SK-N-SH (cell line): ENCODE measurements around the gene COIL. TPM values are rescaled to one million over a fixed set of nuclear protein-coding genes. Genes with fewer than 3 reads are reported as not detected.

Experiments
- CTCF ChIA-PET: fragments of 300-600, 350-600 bp; formaldehyde crosslinking; extraction: SDS; loops from one replicate; lab custom pipeline; 2021; lab: Yijun Ruan, JAX
- POLR2A ChIA-PET: fragments of 350-600 bp; sonication (Branson Sonifier 250); formaldehyde crosslinking; extraction: SDS; loops from one replicate; lab custom pipeline; 2020; ENCODE audit warnings: antibody characterized with exemption, inconsistent platforms; lab: Yijun Ruan, JAX
- DNase-seq: peaks from one replicate; pipeline ENCODE4 v3.0.0; 2012
- H2AFZ ChIP-seq: fragments of 200-600 bp; sonication (generic); 2 replicates; pipeline ENCODE4 v1.8.1; 2016; ENCODE audit warnings: antibody characterized with exemption, mild to moderate bottlenecking, low read depth
- H3F3A ChIP-seq: fragments of 200-600 bp; sonication (generic); replicated peaks from 2 replicates; pipeline ENCODE3; 2016; ENCODE audit warnings: antibody characterized with exemption, mild to moderate bottlenecking; ENCODE audit not compliant: insufficient read depth
- H3K27ac ChIP-seq, 2 experiments: fragments of 200-500 bp in 1 of 2; fragments of 200-600 bp in 1 of 2; sonication (Bioruptor generic) in 1 of 2; sonication (generic), shearing (Covaris generic) in 1 of 2; 2 replicates each; pipeline versions ENCODE4 v1.5.1 to v1.6.1; 2014 to 2016; ENCODE audit warnings: low read depth in 2 of 2, inconsistent platforms in 1 of 2, low read length in 1 of 2, mild to moderate bottlenecking in 1 of 2, mixed read lengths in 1 of 2
- H3K27me3 ChIP-seq: fragments of 200-600 bp; sonication (generic), shearing (Covaris generic); 2 replicates; pipeline ENCODE4 v1.6.1; 2016; ENCODE audit warnings: mixed run types; ENCODE audit not compliant: insufficient read depth
- H3K36me3 ChIP-seq, 2 experiments: fragments of 200-500 bp in 1 of 2; fragments of 200-600 bp in 1 of 2; sonication (Bioruptor generic) in 1 of 2; sonication (generic) in 1 of 2; replicated peaks in 1 of 2; 2 replicates each; pipeline versions ENCODE3 to v1.5.1; 2014 to 2016; ENCODE audit warnings: low read length in 1 of 2, mild to moderate bottlenecking in 1 of 2; ENCODE audit not compliant: insufficient read depth in 2 of 2, control insufficient read depth in 1 of 2
- H3K4me1 ChIP-seq, 2 experiments: fragments of 200-500 bp in 1 of 2; fragments of 200-600 bp in 1 of 2; sonication (Bioruptor generic) in 1 of 2; sonication (generic), shearing (Covaris generic) in 1 of 2; 2 replicates each; pipeline versions ENCODE4 v1.5.1 to v1.6.1; 2014 to 2016; ENCODE audit warnings: low read depth in 1 of 2, low read length in 1 of 2, mixed run types in 1 of 2; ENCODE audit not compliant: insufficient read depth in 2 of 2, control insufficient read depth in 1 of 2
- H3K4me2 ChIP-seq: fragments of 200-600 bp; sonication (generic), shearing (Covaris generic); 2 replicates; pipeline ENCODE4 v1.6.1; 2017; ENCODE audit warnings: mixed run types
- H3K4me3 ChIP-seq, 2 experiments: fragments of 200-500 bp in 1 of 2; fragments of 200-600 bp in 1 of 2; sonication (Bioruptor generic) in 1 of 2; sonication (generic), shearing (Covaris generic) in 1 of 2; 2 replicates each; pipeline versions ENCODE4 v1.5.1 to v1.8.1; 2014 to 2016; ENCODE audit warnings: low read depth in 2 of 2, inconsistent platforms in 1 of 2, low read length in 1 of 2, mild to moderate bottlenecking in 1 of 2, mixed read lengths in 1 of 2, moderate library complexity in 1 of 2
- H3K79me2 ChIP-seq: fragments of 200-600 bp; sonication (generic); 2 replicates; pipeline ENCODE4 v1.8.1; 2017; ENCODE audit warnings: mild to moderate bottlenecking; ENCODE audit not compliant: insufficient read depth
- H3K9ac ChIP-seq: fragments of 200-600 bp; sonication (generic); 2 replicates; pipeline ENCODE4 v1.6.1; 2017; ENCODE audit warnings: mixed run types
- H3K9me2 ChIP-seq: fragments of 200-600 bp; sonication (generic); 2 replicates; pipeline ENCODE4 v1.6.1; 2017; ENCODE audit warnings: mixed run types
- H3K9me3 ChIP-seq: fragments of 200-600 bp; sonication (generic); 2 replicates; pipeline ENCODE4 v1.6.1; 2017; ENCODE audit warnings: mixed run types, mild to moderate bottlenecking, moderate library complexity
- H4K20me1 ChIP-seq: fragments of 200-600 bp; sonication (generic); 2 replicates; pipeline ENCODE4 v1.6.1; 2017; ENCODE audit warnings: mild to moderate bottlenecking, mixed run types; ENCODE audit not compliant: insufficient read depth
- ELF1 ChIP-seq: IDR thresholded peaks from 2 replicates; pipeline ENCODE4 v1.4.0; 2012
- EZH2phosphoT487 ChIP-seq: fragments of 200-600 bp; sonication (generic); IDR thresholded peaks from 2 replicates; pipeline ENCODE4 v1.6.1; 2017; ENCODE audit warnings: low read depth, mixed run types, mild to moderate bottlenecking, antibody characterized with exemption, moderate library complexity, borderline replicate concordance
- FOSL2 ChIP-seq: IDR thresholded peaks from 2 replicates; pipeline ENCODE4 v1.4.0; 2012; ENCODE audit warnings: low read depth, mild to moderate bottlenecking, moderate library complexity, borderline replicate concordance
- FOXJ3 ChIP-seq: sonication (generic); formaldehyde crosslinking; IDR thresholded peaks from 2 replicates; pipeline ENCODE4 v1.5.1; 2020; ENCODE audit warnings: mild to moderate bottlenecking, missing genetic modification reagents
- FOXM1 ChIP-seq: IDR thresholded peaks from 2 replicates; pipeline ENCODE4 v1.4.0; 2012; ENCODE audit warnings: low read depth, mild to moderate bottlenecking
- MXI1 ChIP-seq: IDR thresholded peaks from 2 replicates; pipeline ENCODE4 v1.6.1; 2012; ENCODE audit warnings: mild to moderate bottlenecking, low read depth, low read length, improper control_type of control experiment
- NRF1 ChIP-seq: IDR thresholded peaks from 2 replicates; pipeline ENCODE4 v1.6.1; 2012; ENCODE audit warnings: low read depth, mild to moderate bottlenecking, low read length
- POLR2AphosphoS5 ChIP-seq: IDR thresholded peaks from 2 replicates; pipeline ENCODE4 v1.6.1; 2012; ENCODE audit warnings: low read depth, low read length
- RAD21 ChIP-seq: IDR thresholded peaks from 2 replicates; pipeline ENCODE4 v1.6.1; 2012; ENCODE audit warnings: mild to moderate bottlenecking, low read length
- RFX5 ChIP-seq: IDR thresholded peaks from 2 replicates; pipeline ENCODE4 v1.6.1; 2012; ENCODE audit warnings: mild to moderate bottlenecking, improper control_type of control experiment, low read length
- SIN3A ChIP-seq: IDR thresholded peaks from 2 replicates; pipeline ENCODE4 v1.6.1; 2012; ENCODE audit warnings: low read depth, mild to moderate bottlenecking, low read length, moderate library complexity, borderline replicate concordance
- SMC3 ChIP-seq: IDR thresholded peaks from 2 replicates; pipeline ENCODE4 v1.6.1; 2012; ENCODE audit warnings: low read depth, low read length, improper control_type of control experiment
- TEAD4 ChIP-seq: IDR thresholded peaks from 2 replicates; pipeline ENCODE4 v1.4.0; 2012; ENCODE audit warnings: mild to moderate bottlenecking, borderline replicate concordance; ENCODE audit not compliant: insufficient read depth
- WGBS: methylation state at CpG from one replicate; pipeline ENCODE4 v1.1.6; 2017; ENCODE audit warnings: low lambda C conversion rate; 5-methylcytosine and 5-hydroxymethylcytosine counted together
- polyA plus RNA-seq, 3 experiments: library from polyadenylated mRNA; depleted of rRNA; stranded (reverse); fragments of >200 nt; gene quantifications; 2 replicates each; pipeline ENCODE4 v1.2.3, GENCODE V29; 2012
- TF ChIP-seq, protein P1 (sequence below): IDR thresholded peaks from 2 replicates; pipeline ENCODE4 v1.4.0; 2012; ENCODE audit warnings: low read depth, borderline replicate concordance
- TF ChIP-seq, protein P2 (sequence below): IDR thresholded peaks from 2 replicates; pipeline ENCODE4 v1.4.0; 2012; ENCODE audit warnings: low read depth, borderline replicate concordance
- TF ChIP-seq, protein P3 (sequence below): IDR thresholded peaks from 2 replicates; pipeline ENCODE4 v1.6.1; 2012; ENCODE audit warnings: mild to moderate bottlenecking, low read depth, low read length, moderate library complexity
- TF ChIP-seq, protein P4 (sequence below): fragments of 150-350 bp; IDR thresholded peaks from 2 replicates; pipeline ENCODE4 v1.6.1; 2016; ENCODE audit warnings: mild to moderate bottlenecking, low read depth, low read length

Gene COIL
- polyA plus RNA-seq, 1 of the 3 experiments (the other 2 are of a cell fraction), result 3.9 TPM

DNA sequence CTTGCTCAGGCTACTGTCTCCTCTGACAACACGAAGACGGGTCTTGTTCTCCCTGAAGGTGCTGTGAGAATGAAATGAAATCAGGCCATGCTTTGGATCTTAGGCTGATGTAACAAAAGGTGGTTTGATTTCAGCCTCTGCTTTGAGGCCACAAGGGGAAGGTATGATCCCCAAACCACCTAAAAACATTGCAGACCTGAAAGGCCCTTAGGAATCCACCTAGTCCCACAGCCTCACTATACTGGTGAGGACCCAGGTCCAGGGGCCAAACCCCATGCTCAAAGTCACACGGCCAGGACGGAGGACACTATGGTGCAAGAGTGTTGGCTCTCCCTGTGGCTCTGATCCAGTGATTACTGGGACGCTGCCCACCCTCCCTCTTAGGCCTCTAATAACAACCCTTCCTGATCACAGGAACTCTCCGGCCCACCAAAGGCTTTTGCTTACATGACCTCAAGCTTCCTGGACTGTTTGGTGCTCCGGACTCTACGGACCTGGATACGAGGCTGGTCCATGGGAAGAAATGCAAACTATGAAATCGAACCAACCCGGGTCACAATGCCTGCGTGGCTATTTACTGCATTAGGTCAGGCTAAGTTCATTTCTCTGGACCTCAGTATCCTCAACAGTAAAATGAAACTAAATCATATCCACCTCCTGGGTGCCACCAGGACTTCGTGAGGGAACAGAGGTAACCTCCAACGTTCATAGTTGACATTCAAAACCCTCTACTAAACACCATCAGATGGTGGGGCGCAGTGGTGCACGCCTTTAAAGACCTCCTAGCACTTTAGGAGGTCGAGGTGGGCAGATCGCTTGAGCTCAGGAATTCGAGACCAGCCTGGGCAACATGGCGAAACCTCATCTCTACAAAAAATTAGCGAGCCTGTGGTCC, 48.5 kb downstream of the COIL start:
- Histone ChIP-seq H3K9me3 (no peaks in the 10 kb centered on the region), H3K27me3 (no peaks in the 10 kb centered on the region), H3K27ac (no peak overlapping the region), H2AFZ (no peak overlapping the region), H4K20me1 (no peaks in the 10 kb centered on the region), H3K4me3 (peak overlapping the region; percentile 73 to 84), H3K9me2 (no peaks in the 10 kb centered on the region), H3K4me1 (peaks cover 13 to 23% of the 10 kb centered on the region in 2 experiments; a peak in 2 of 4 replicates), H3K9ac (peak overlapping the region; percentile 89; the same call in 1 of the 2 replicates), H3F3A (peaks cover 19% of the 10 kb centered on the region), H3K4me2 (peak overlapping the region; percentile 90), H3K79me2 (peaks cover 43% of the 10 kb centered on the region), H3K36me3 (peaks cover 6 to 10% of the 10 kb centered on the region in 2 experiments)
- ChIA-PET CTCF (interaction anchor here (1.3 to 1.8 kb wide), 3 partner anchors 9 to 93 kb away, joined by 3 to 9 read pairs (median 7); no protein-coding TSS in a partner anchor), POLR2A (interaction anchor here (0.6 to 1.1 kb wide), 2 partner anchors 29 to 92 kb away, joined by 3 to 4 read pairs; no protein-coding TSS in a partner anchor)
- TF ChIP-seq TEAD4 (no peak), MXI1 (no peak), SIN3A (no peak), POLR2AphosphoS5 (no peak)
- TF ChIP-seq, protein P1, sequence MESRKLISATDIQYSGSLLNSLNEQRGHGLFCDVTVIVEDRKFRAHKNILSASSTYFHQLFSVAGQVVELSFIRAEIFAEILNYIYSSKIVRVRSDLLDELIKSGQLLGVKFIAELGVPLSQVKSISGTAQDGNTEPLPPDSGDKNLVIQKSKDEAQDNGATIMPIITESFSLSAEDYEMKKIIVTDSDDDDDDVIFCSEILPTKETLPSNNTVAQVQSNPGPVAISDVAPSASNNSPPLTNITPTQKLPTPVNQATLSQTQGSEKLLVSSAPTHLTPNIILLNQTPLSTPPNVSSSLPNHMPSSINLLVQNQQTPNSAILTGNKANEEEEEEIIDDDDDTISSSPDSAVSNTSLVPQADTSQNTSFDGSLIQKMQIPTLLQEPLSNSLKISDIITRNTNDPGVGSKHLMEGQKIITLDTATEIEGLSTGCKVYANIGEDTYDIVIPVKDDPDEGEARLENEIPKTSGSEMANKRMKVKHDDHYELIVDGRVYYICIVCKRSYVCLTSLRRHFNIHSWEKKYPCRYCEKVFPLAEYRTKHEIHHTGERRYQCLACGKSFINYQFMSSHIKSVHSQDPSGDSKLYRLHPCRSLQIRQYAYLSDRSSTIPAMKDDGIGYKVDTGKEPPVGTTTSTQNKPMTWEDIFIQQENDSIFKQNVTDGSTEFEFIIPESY, result no peak
- no peak for DNase-seq
- WGBS, result 88% methylated on average over 21 of the region's 21 CpGs

DNA sequence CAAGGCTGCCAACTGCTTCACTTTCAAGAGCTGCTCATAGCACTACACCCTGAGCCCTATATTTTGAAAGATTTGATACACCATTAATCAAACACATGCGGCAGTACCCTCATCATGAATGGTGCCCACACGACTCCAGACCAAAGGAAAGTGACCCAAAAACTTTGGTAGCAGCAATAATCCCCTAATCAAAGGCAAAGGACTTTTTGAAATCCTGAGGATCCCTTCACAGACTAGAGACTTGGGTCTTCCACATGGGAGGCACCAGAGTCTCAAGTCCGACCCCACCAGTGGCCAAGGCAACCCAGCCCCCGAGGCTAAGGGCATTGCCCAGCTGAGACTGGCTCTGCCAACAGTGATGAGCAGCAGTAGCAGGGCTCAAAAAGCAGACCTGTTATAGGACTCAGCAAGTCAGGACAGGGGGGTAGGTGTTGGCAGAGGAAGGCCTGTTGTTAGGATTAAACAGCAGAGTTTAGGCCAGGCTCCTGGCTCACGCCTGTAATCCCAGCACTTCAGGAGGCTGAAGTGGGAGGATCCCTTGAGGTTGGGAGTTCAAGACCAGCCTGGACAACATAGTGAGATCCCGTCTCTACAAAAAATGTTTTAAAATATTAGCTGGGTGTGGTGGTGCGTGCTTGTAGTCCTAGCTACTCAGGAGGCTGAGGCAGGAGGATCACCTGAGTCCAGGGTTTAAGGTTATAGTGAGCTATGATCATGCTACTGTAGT, 50.2 kb downstream of the COIL start:
- DNase-seq, result no peak
- no peaks in the 10 kb centered on the region for H4K20me1 ChIP-seq
- WGBS, result 86% methylated on average over 7 of the region's 7 CpGs
- ChIA-PET CTCF (interaction anchor here (0.9 to 1.7 kb wide), 7 partner anchors 14 to 100 kb away, joined by 3 to 8 read pairs (median 3); no protein-coding TSS in a partner anchor), POLR2A (no interaction called here)
- peaks cover 43% of the 10 kb centered on the region for H3K79me2 ChIP-seq
- H3K4me1 ChIP-seq, result peaks cover 9 to 23% of the 10 kb centered on the region in 2 experiments; a peak in 2 of 4 replicates
- no peak overlapping the region for H3K9ac ChIP-seq
- no peak overlapping the region for H2AFZ ChIP-seq
- H3F3A ChIP-seq, result peaks cover 12% of the 10 kb centered on the region
- no peaks in the 10 kb centered on the region for H3K27me3 ChIP-seq
- no peak overlapping the region for H3K4me2 ChIP-seq
- no peaks in the 10 kb centered on the region for H3K9me3 ChIP-seq
- H3K36me3 ChIP-seq, result peaks cover 16 to 23% of the 10 kb centered on the region in 2 experiments
- no peaks in the 10 kb centered on the region for H3K9me2 ChIP-seq
- H3K27ac ChIP-seq, result no peak overlapping the region
- H3K4me3 ChIP-seq, result no peak overlapping the region
- no peak for TF ChIP-seq RAD21
- TF ChIP-seq NRF1, result no peak
- TF ChIP-seq SIN3A, result no peak
- no peak for TF ChIP-seq ELF1
- TF ChIP-seq, protein P2, sequence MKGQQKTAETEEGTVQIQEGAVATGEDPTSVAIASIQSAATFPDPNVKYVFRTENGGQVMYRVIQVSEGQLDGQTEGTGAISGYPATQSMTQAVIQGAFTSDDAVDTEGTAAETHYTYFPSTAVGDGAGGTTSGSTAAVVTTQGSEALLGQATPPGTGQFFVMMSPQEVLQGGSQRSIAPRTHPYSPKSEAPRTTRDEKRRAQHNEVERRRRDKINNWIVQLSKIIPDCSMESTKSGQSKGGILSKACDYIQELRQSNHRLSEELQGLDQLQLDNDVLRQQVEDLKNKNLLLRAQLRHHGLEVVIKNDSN, result no peak
- TF ChIP-seq RFX5, result no peak
- TF ChIP-seq, protein P3, sequence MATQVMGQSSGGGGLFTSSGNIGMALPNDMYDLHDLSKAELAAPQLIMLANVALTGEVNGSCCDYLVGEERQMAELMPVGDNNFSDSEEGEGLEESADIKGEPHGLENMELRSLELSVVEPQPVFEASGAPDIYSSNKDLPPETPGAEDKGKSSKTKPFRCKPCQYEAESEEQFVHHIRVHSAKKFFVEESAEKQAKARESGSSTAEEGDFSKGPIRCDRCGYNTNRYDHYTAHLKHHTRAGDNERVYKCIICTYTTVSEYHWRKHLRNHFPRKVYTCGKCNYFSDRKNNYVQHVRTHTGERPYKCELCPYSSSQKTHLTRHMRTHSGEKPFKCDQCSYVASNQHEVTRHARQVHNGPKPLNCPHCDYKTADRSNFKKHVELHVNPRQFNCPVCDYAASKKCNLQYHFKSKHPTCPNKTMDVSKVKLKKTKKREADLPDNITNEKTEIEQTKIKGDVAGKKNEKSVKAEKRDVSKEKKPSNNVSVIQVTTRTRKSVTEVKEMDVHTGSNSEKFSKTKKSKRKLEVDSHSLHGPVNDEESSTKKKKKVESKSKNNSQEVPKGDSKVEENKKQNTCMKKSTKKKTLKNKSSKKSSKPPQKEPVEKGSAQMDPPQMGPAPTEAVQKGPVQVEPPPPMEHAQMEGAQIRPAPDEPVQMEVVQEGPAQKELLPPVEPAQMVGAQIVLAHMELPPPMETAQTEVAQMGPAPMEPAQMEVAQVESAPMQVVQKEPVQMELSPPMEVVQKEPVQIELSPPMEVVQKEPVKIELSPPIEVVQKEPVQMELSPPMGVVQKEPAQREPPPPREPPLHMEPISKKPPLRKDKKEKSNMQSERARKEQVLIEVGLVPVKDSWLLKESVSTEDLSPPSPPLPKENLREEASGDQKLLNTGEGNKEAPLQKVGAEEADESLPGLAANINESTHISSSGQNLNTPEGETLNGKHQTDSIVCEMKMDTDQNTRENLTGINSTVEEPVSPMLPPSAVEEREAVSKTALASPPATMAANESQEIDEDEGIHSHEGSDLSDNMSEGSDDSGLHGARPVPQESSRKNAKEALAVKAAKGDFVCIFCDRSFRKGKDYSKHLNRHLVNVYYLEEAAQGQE, result no peak
- no peak for TF ChIP-seq FOXM1
- no peak for TF ChIP-seq FOSL2
- no peak for TF ChIP-seq FOXJ3 (CRISPR knock-in tag)
- TF ChIP-seq, protein P4, sequence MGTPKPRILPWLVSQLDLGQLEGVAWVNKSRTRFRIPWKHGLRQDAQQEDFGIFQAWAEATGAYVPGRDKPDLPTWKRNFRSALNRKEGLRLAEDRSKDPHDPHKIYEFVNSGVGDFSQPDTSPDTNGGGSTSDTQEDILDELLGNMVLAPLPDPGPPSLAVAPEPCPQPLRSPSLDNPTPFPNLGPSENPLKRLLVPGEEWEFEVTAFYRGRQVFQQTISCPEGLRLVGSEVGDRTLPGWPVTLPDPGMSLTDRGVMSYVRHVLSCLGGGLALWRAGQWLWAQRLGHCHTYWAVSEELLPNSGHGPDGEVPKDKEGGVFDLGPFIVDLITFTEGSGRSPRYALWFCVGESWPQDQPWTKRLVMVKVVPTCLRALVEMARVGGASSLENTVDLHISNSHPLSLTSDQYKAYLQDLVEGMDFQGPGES, result no peak
- no peak for TF ChIP-seq EZH2phosphoT487
- TF ChIP-seq SMC3, result no peak
